ENCODE results near the gene NUP50.

NUP50 gene

GRCh38 chr22:45210577-45210976, 46.9 kb downstream of the NUP50 start:
- no peak for DNase-seq (ENCODE audit: low read depth)

- peak; percentile 92 for DNase-seq (ENCODE audit: low read depth)
Measured at GRCh38 chr22:45210991-45211390, 47.3 kb downstream of the NUP50 start.

GRCh38 chr22:45211435-45211834, 47.7 kb downstream of the NUP50 start:
- DNase-seq (ENCODE audit: low read depth), result no peak

GRCh38 chr22:45211848-45212247, 48.1 kb downstream of the NUP50 start:
- peak; percentile 62 for DNase-seq (ENCODE audit: low read depth)

GRCh38 chr22:45212306-45212709, 48.6 kb downstream of the NUP50 start:
- peak; percentile 93 for DNase-seq (ENCODE audit: low read depth)

GRCh38 chr22:45212992-45213751, 49.4 kb downstream of the NUP50 start:
- DNase-seq (ENCODE audit: low read depth), result peak; percentile 67

- no peak for DNase-seq (ENCODE audit: low read depth)
Measured at GRCh38 chr22:45216133-45217003, 52.6 kb downstream of the NUP50 start.

- DNase-seq (ENCODE audit: low read depth), result no peak
Measured at GRCh38 chr22:45217345-45217744, 53.6 kb downstream of the NUP50 start.

GRCh38 chr22:45217806-45218205, 54.1 kb downstream of the NUP50 start:
- no peak for DNase-seq (ENCODE audit: low read depth)

GRCh38 chr22:45218976-45219375, 55.3 kb downstream of the NUP50 start:
- DNase-seq (ENCODE audit: low read depth), result no peak

GRCh38 chr22:45221201-45221600, 57.5 kb downstream of the NUP50 start:
- DNase-seq (ENCODE audit: low read depth), result no peak

- DNase-seq (ENCODE audit: low read depth), result no peak
Measured at GRCh38 chr22:45223304-45224117, 59.8 kb downstream of the NUP50 start.

GRCh38 chr22:45224331-45224730, 60.6 kb downstream of the NUP50 start:
- DNase-seq (ENCODE audit: low read depth), result no peak

- DNase-seq (ENCODE audit: low read depth), result no peak
Measured at GRCh38 chr22:45224988-45225731, 61.4 kb downstream of the NUP50 start.

- DNase-seq (ENCODE audit: low read depth), result peak; percentile 84
Measured at GRCh38 chr22:45225732-45226502, 62.2 kb downstream of the NUP50 start.

GRCh38 chr22:45226503-45227186, 62.9 kb downstream of the NUP50 start:
- DNase-seq (ENCODE audit: low read depth), result peak; percentile 71

GRCh38 chr22:45227645-45228400, 64.1 kb downstream of the NUP50 start:
- no peak for DNase-seq (ENCODE audit: low read depth)

GRCh38 chr22:45228401-45228754, 64.7 kb downstream of the NUP50 start:
- DNase-seq (ENCODE audit: low read depth), result no peak

- DNase-seq (ENCODE audit: low read depth), result no peak
Measured at GRCh38 chr22:45229181-45229580, 65.5 kb downstream of the NUP50 start.

Measured in fibroblast of gingiva (primary cell).